HG02798 (cell line): ENCODE results near the gene ARMCX4.
"Not testable (repeated sequence)": the region's sequence is repeated elsewhere in the genome, so short reads cannot be mapped to it uniquely, and the experiment has no call there.

Experiments
- ATAC-seq: cut with Tn5 transposase; IDR thresholded peaks from one replicate; pipeline ENCODE4 v1.9.1; 2021; ENCODE audit warnings: mild to moderate bottlenecking; ENCODE audit not compliant: unreplicated experiment, poor library complexity

Gene ARMCX4

DNA sequence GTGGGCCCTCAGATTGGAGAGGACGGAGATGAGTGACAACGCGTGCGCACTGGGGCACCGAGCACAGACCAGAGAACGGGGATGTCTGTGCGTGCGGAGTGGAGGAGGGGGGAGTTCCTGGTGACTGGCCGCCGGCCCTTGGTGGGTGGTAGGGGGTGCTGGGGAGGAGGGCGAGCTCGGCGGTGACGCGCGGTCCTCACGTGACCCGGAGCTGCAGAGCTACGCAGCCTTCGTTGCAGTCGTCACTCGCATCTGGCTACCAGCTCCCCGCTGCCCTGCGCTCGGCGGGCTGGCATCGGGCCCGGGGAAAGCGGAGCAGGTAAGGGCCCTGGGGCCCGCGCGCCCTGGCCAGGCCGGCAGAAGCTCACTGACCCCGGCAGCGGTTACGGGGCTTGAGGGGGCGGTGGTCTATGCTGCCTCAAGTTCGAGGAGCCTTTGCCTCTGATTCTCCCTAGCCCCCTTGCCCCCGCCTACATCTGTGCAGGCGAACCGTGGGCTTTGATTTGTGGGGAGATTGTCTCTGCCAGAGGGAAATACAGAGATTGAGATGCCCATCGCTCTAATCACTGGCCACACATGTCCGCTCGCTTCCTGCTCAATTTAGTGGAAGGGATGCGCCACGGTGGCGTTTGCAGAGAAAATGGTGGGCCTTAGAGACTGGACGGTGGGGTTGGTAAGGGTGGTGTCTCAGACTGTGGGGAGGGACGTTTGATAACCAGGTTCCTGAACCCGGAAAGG, at the start of gene ARMCX4:
Gene ARMCX4 (plus strand): TSS at position 245 of the 738 bp plus-strand sequence. CDS start 3,134 bp downstream, outside the sequence.
- ATAC-seq: no peak

GRCh38 chrX:101442085-101442484, 43.2 kb upstream of the ARMCX4 start:
- ATAC-seq: no peak

DNA sequence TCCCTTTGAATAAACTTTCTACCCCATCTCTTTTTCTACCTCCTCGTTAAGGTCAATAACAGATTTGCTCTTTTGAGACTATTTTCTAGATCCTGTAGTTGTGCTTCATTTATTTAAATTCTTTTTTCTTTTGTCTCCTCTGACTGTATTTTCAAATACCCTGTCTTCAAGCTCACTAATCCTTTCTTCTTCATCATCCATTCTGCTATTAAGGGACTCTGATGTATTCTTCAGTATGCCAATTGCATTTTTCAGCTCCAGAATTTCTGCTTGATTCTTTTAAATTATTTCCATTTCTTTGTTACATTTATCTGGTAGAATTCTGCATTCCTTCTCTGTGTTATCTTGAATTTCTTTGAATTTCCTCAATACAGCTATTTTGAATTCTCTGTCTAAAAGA, 36.0 kb upstream of the ARMCX4 start:
- ATAC-seq: no peak

GRCh38 chrX:101450085-101450484, 35.2 kb upstream of the ARMCX4 start:
- no peak for ATAC-seq

DNA sequence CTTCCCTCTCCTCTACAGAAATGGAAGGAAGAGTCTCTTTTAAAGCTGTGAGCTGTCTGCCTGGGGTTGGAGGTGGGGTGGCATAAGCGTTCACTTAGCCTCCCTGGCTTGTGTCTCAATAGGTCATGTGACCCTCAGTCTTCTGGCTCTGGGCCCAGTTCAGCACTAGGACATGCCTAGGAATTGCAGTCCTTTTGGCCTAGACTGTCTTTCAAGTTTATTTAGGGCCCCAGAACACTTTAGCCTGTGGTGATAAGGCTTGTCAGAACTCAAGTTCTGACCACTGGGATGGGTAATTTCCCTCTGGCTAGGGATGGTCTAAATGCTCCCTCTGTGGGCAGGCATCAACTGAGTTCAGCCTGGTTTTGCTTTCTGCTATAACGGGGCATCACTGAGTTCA, 34.3 kb upstream of the ARMCX4 start:
- ATAC-seq: no peak

GRCh38 chrX:101452056-101452455, 33.2 kb upstream of the ARMCX4 start:
- ATAC-seq: no peak

DNA sequence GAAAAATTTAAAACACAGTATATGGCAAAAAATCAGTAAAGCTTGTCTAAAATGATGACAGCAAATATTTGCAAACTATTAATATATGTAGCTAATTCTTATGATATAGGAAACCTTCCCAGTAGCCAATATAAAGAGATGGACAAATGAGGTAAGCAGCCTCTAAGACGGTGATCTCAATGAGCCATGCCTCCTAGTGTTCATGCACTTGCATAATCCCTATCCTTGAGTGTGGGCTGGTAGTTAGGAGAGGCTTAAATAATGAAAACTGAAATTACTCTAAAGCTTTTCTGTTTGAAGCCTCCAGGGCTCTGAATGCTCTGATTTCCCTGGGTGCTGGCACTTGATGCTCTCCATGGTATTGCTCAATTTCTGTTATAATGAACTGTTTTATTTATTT, 24.6 kb upstream of the ARMCX4 start:
- ATAC-seq: no peak

GRCh38 chrX:101462892-101463291, 22.4 kb upstream of the ARMCX4 start:
- ATAC-seq: peak; percentile 54

- no peak for ATAC-seq
Observed at GRCh38 chrX:101478366-101478765, 6.9 kb upstream of the ARMCX4 start.

- no peak for ATAC-seq
Observed at GRCh38 chrX:101482296-101482695, 3.0 kb upstream of the ARMCX4 start.

DNA sequence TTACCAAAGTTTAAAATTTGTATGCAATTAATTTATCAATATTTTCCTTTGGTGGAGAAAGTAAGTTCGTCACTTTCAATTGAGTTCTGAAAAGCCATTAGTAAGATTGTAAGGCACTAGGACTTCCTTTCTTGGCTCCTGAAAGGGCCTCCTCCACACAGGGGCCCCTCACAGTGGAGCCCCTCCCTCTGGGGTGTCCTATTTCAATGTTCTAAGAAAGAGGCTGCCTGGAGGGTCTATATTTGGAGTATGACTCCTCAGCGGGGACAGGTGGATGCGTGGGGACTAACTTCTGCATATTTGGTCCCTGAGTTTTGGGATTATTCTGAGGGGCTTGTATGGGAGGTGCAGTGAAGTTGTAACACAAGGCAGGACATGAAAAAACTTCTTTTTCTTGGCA, 1.6 kb upstream of the ARMCX4 start:
- no peak for ATAC-seq

DNA sequence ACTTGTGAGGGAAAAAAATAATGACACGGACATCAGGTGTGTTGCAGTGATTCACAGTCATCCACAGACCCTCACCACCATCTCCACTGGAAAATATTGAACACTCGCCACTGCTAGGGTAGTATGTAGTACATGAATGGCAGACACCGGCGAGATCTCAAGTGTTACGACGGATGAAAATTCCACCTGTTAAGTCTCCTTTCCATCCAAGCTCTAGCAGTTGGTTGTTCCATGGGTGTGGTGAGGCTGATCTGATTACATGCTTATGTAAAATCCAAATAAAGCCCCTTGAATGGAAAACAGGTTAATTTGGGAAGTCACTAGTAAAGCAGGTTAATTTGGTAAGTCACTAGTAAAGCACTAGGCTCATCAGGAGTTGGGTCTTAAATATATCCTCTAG, 1.1 kb upstream of the ARMCX4 start:
- no peak for ATAC-seq

- no peak for ATAC-seq
Observed at GRCh38 chrX:101488796-101489195, 3.5 kb downstream of the ARMCX4 start.

- no peak for ATAC-seq
Observed at GRCh38 chrX:101491943-101492342, 6.7 kb downstream of the ARMCX4 start.

DNA sequence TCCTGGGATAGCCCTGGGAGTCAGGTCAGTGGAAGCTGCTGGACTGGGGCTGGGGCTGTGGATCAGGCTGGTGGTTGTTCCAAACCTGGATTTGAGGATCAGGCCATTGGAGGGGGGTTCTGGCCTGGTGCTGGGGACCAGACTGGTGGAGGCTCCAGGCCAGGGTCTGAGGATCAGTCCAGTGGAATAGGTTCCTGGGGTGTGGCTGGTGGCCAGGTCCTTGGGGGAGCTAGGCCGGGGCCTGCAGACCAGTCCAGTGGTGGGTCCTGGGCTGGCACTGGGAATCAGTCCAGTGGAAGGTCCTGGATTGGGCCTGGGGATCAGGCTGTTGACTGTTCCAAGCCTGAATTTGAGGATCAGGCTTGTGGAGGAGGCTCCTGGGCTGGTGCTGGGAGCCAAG, 8.0 kb downstream of the ARMCX4 start:
- ATAC-seq: no peak

DNA sequence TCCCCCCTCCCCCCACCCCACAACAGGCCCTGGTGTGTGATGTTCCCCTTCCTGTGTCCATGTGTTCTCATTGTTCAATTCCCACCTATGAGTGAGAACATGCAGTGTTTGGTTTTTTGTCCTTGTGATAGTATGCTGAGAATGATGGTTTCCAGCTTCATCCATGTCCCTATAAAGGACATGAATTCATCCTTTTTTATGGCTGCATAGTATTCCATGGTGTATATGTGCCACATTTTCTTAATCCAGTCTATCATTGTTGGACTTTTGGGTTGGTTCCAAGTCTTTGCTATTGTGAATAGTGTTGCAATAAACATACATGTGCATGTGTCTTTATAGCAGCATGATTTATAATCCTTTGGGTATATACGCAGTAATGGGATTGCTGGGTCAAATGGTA, 17.7 kb downstream of the ARMCX4 start:
- not testable (repeated sequence) for ATAC-seq

DNA sequence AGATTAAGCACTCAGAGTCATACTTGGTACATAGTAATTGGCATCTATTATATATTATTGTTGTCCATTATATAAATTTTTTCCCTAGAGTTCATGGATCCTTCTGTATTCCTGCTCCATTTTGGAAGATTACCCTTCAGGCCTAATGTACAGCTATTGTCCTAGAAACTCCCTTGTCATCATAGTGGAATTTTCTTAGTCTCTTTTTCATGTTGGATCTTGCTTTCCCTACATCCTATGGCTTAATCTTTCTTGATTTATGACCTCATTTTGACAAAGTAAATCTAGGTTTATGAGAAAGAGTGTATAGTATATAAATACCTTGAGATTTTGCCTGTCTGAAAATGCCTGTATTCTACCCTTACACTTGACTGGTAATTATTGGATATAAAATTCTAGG, 22.1 kb downstream of the ARMCX4 start:
- no peak for ATAC-seq

- ATAC-seq: no peak
Observed at GRCh38 chrX:101507986-101508385, 22.7 kb downstream of the ARMCX4 start.

DNA sequence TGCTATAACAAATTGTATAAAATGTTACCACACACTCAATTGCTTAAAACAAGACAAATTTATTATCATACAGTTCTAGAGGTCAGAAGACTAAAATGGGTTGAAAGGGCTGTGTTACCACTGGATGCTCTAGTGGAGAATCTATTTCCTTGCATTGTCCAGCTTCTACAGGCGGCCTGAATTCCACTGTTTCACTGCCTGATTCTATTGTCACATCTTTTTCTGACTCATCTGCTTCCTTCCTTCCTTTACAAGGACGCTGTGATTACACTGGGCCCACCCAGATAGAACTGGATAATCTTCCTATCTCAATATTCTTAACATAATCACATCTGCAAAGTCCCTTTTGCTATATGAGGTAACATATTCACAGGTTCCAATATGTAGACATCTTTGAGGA, 45.7 kb downstream of the ARMCX4 start:
- ATAC-seq: no peak
